CD4-positive, alpha-beta T cell (primary cell): ENCODE data around the gene TMEM273. TPM values are rescaled to one million over a fixed set of nuclear protein-coding genes. Genes with fewer than 3 reads are reported as not detected.

Experiments used
- ATAC-seq: fragments of 200-7000 bp; cut with Tn5 transposase; one replicate; pipeline ENCODE4 v1.10.0; 2022; ENCODE audit warnings: mild to moderate bottlenecking; ENCODE audit not compliant: poor library complexity
- CTCF ChIA-PET: fragments of 350-600 bp; sonication (Branson Sonifier 250); formaldehyde crosslinking; loops from one replicate; lab custom pipeline; 2021; ENCODE audit warnings: antibody characterized with exemption, inconsistent platforms; lab: Charles Lee
- POLR2A ChIA-PET: fragments of 350-600 bp; sonication (Branson Sonifier 250); formaldehyde crosslinking; loops from one replicate; lab custom pipeline; 2021; ENCODE audit warnings: antibody characterized with exemption, inconsistent platforms; lab: Charles Lee
- DNase-seq, 14 experiments: peaks; one replicate each; pipeline ENCODE4 v3.0.0-alpha.2; 2013 to 2020; ENCODE audit warnings: mixed read lengths in 2 of 14
- H3K27ac ChIP-seq, 2 donors: one replicate each; pipeline versions ENCODE4 v1.5.1 to v1.7.0; 2013; ENCODE audit warnings: low read length in 2 of 2, low read depth in 1 of 2, mild to moderate bottlenecking in 1 of 2
- H3K27me3 ChIP-seq, 2 experiments: 1 replicate in 1 of 2; 2 replicates in 1 of 2; pipeline versions ENCODE4 v1.6.1 to v1.7.0; 2013; ENCODE audit warnings: low read length in 2 of 2, control low read depth in 1 of 2, mild to moderate bottlenecking in 1 of 2, moderate library complexity in 1 of 2; ENCODE audit not compliant: insufficient read depth in 2 of 2, control insufficient read depth in 1 of 2
- H3K36me3 ChIP-seq: one replicate; pipeline ENCODE4 v1.6.1; 2013; ENCODE audit warnings: low read length, control low read depth; ENCODE audit not compliant: insufficient read depth
- H3K4me1 ChIP-seq: one replicate; pipeline ENCODE4 v1.6.1; 2013; ENCODE audit warnings: low read length, control low read depth; ENCODE audit not compliant: insufficient read depth
- H3K4me3 ChIP-seq: one replicate; pipeline ENCODE4 v1.5.1; 2013; ENCODE audit warnings: mild to moderate bottlenecking, low read length, moderate library complexity
- H3K9me3 ChIP-seq, 2 experiments: 1 replicate in 1 of 2; 2 replicates in 1 of 2; pipeline versions ENCODE4 v1.6.1 to v1.7.0; 2013; ENCODE audit warnings: low read length in 2 of 2, mild to moderate bottlenecking in 2 of 2, control low read depth in 1 of 2, moderate library complexity in 1 of 2; ENCODE audit not compliant: control insufficient read depth in 1 of 2, insufficient read depth in 1 of 2
- H3K27ac Mint-ChIP-seq: one replicate; pipeline ENCODE4 v1.8.0; 2020; ENCODE audit warnings: mixed read lengths
- H3K27me3 Mint-ChIP-seq: one replicate; pipeline ENCODE4 v1.8.0; 2021; ENCODE audit warnings: mixed read lengths
- H3K36me3 Mint-ChIP-seq: one replicate; pipeline ENCODE4 v1.8.0; 2021; ENCODE audit warnings: low read depth, mixed read lengths
- H3K4me1 Mint-ChIP-seq: one replicate; pipeline ENCODE4 v1.8.0; 2021; ENCODE audit warnings: low read depth, mixed read lengths
- H3K4me3 Mint-ChIP-seq: one replicate; pipeline ENCODE4 v1.8.0; 2020; ENCODE audit warnings: mild to moderate bottlenecking, mixed read lengths
- H3K9me3 Mint-ChIP-seq: one replicate; pipeline ENCODE4 v1.8.0; 2020; ENCODE audit warnings: mixed read lengths
- CTCF ChIP-seq: fragments of 200-600 bp; IDR thresholded peaks from one replicate; pipeline ENCODE4 v1.8.0; 2022; ENCODE audit warnings: antibody characterized with exemption, mild to moderate bottlenecking
- intact Hi-C, 2 experiments: fragments of 100-400 bp; cut with DNase I in 1 of 2; cut with micrococcal nuclease in 1 of 2; formaldehyde crosslinking; loops; one replicate each; pipeline versions ENCODE4 v1.15.1 to v1.9.0; 2023 to 2025; cut with DNase I, micrococcal nuclease
- total RNA-seq, 174 experiments: library from RNA in 2 of 174; stranded (reverse) in 2 of 174; gene quantifications; one replicate each; pipeline ENCODE4 v1.2.3 and lab custom pipeline; 2021 to 2026

Gene TMEM273
- total RNA-seq, 2 experiments from 2014 or later = 1.8 to 2.2 TPM

DNA sequence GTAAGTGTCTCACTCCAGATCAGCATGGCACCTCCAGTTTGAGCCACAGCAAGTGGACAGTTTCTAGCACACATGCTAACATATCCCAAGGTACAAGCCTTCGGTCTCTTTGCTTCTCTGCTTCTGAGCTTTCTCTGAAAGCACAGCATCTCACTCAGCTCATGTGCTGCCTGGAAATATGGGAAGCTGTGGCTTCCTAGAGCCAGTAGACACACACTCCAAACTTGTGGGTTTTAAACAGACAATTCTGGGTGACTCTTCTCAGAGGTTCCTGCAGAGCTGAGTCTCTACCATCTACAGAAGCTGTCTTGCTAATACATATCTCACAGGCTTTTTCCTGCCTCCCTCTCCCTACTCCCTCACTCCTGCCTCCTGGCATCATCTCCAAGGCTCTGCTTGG is 23.9 kb upstream of the TMEM273 start:
- no peaks in the 10 kb centered on the region for H3K36me3 ChIP-seq
- Mint-ChIP-seq H3K9me3 (no peaks in the 10 kb centered on the region), H3K27me3 (peaks cover 53% of the 10 kb centered on the region), H3K4me3 (no peak overlapping the region), H3K27ac (no peak overlapping the region), H3K4me1 (no peaks in the 10 kb centered on the region), H3K36me3 (no peaks in the 10 kb centered on the region)
- CTCF ChIA-PET = no interaction called here
- H3K4me3 ChIP-seq = no peak overlapping the region
- no peaks in the 10 kb centered on the region for H3K4me1 ChIP-seq
- POLR2A ChIA-PET = no interaction called here
- intact Hi-C loops = no loop called here
- ATAC-seq (no peak), DNase-seq (no peak)
- TF ChIP-seq CTCF = no peak
- no peaks in the 10 kb centered on the region for H3K27me3 ChIP-seq
- no peak overlapping the region for H3K27ac ChIP-seq
- H3K9me3 ChIP-seq = no peaks in the 10 kb centered on the region

DNA sequence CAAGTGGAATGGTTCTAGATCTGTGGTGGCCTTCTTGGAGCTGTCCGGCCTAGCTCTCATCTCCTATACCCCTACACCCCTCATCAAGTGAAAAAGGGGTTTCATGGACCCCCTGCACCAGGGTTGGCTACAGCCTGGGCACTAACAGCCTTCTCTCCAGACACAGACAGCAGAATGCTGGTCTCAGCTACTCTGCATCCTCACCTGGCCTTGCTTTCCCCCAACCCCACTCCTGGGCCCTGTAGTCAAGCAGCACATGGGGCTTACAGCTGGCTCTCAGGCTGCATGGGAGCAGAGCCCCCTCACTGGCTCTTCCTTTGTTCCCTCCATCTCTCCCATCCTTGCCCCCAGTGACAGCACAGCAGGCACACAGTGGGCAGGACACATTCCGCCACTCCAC is 20.8 kb upstream of the TMEM273 start:
- Histone ChIP-seq H3K36me3 (no peaks in the 10 kb centered on the region), H3K9me3 (no peaks in the 10 kb centered on the region), H3K4me3 (no peak overlapping the region), H3K27ac (no peak overlapping the region), H3K4me1 (no peaks in the 10 kb centered on the region), H3K27me3 (no peaks in the 10 kb centered on the region)
- no peak for DNase-seq
- H3K4me1 Mint-ChIP-seq = no peaks in the 10 kb centered on the region
- peaks cover 56% of the 10 kb centered on the region for H3K27me3 Mint-ChIP-seq
- H3K27ac Mint-ChIP-seq = no peak overlapping the region
- no peaks in the 10 kb centered on the region for H3K36me3 Mint-ChIP-seq
- intact Hi-C loops = no loop called here
- H3K9me3 Mint-ChIP-seq = peaks cover 3% of the 10 kb centered on the region
- TF ChIP-seq CTCF = no peak
- CTCF ChIA-PET = no interaction called here
- no peak for ATAC-seq
- H3K4me3 Mint-ChIP-seq = no peak overlapping the region
- POLR2A ChIA-PET = no interaction called here

- intact Hi-C loops = no loop called here
- H3K36me3 ChIP-seq = no peaks in the 10 kb centered on the region
- Mint-ChIP-seq H3K27ac (no peak overlapping the region), H3K27me3 (peaks cover 53% of the 10 kb centered on the region), H3K9me3 (peaks cover 3% of the 10 kb centered on the region), H3K4me3 (no peak overlapping the region), H3K4me1 (no peaks in the 10 kb centered on the region), H3K36me3 (no peaks in the 10 kb centered on the region)
- CTCF ChIA-PET = no interaction called here
- POLR2A ChIA-PET = no interaction called here
- no peaks in the 10 kb centered on the region for H3K9me3 ChIP-seq
- DNase-seq (no peak), ATAC-seq (no peak)
- no peaks in the 10 kb centered on the region for H3K4me1 ChIP-seq
- no peak overlapping the region for H3K4me3 ChIP-seq
- no peaks in the 10 kb centered on the region for H3K27me3 ChIP-seq
- TF ChIP-seq CTCF = no peak
- H3K27ac ChIP-seq = no peak overlapping the region
Observed at GRCh38 chr10:49207936-49208487, 19.8 kb upstream of the TMEM273 start.
